A673 (cell line): ENCODE data around the gene LCN10. TPM values are rescaled to one million over a fixed set of nuclear protein-coding genes. Genes with fewer than 3 reads are reported as not detected.

Experiments used
- BruUV-seq: library from RNA; stranded (reverse); fragments of 400-500 nt; replicated peaks from 2 replicates; lab custom pipeline; 2021; lab: Mats Ljungman, UMichigan
- CTCF ChIA-PET: fragments of 300-600 bp; sonication (Branson Sonifier 250); formaldehyde crosslinking; loops from one replicate; lab custom pipeline; 2022; ENCODE audit warnings: antibody characterized with exemption; lab: Charles Lee
- POLR2A ChIA-PET: fragments of 300-600 bp; sonication (Branson Sonifier 250); formaldehyde crosslinking; loops from one replicate; lab custom pipeline; 2022; ENCODE audit warnings: antibody characterized with exemption; ENCODE audit not compliant: low non-redundant PET; lab: Charles Lee
- DNase-seq: peaks from one replicate; pipeline ENCODE4 v3.0.0-alpha.2; 2015; ENCODE audit warnings: low spot score
- H3K27ac ChIP-seq: fragments of 200-600 bp; sonication (generic); 2 replicates; pipeline ENCODE4 v1.5.1; 2016; ENCODE audit warnings: mixed run types, low read depth, mild to moderate bottlenecking, mixed read lengths, antibody characterized with exemption, low read length; ENCODE audit not compliant: poor library complexity, severe bottlenecking
- H3K27me3 ChIP-seq: fragments of 200-600 bp; sonication (generic); replicated peaks from 2 replicates; pipeline ENCODE4 v1.6.1; 2017; ENCODE audit warnings: mixed run types, low read depth, mild to moderate bottlenecking, mixed read lengths, antibody characterized with exemption, low read length; ENCODE audit not compliant: insufficient read depth, poor library complexity
- H3K36me3 ChIP-seq: fragments of 200-600 bp; sonication (generic); 2 replicates; pipeline ENCODE4 v1.6.1; 2016; ENCODE audit warnings: mixed run types, mild to moderate bottlenecking, mixed read lengths, antibody characterized with exemption, low read length; ENCODE audit not compliant: insufficient read depth, poor library complexity, severe bottlenecking
- H3K4me1 ChIP-seq: fragments of 200-600 bp; sonication (generic); 2 replicates; pipeline ENCODE4 v1.6.1; 2017; ENCODE audit warnings: mixed run types, mild to moderate bottlenecking, mixed read lengths, antibody characterized with exemption, low read length; ENCODE audit not compliant: insufficient read depth, poor library complexity, severe bottlenecking
- H3K4me3 ChIP-seq: fragments of 200-600 bp; sonication (generic); 2 replicates; pipeline ENCODE4 v1.5.1; 2016; ENCODE audit warnings: low read depth, mixed run types, mild to moderate bottlenecking, mixed read lengths, low read length; ENCODE audit not compliant: poor library complexity, severe bottlenecking
- H3K9me3 ChIP-seq: fragments of 200-600 bp; sonication (generic); 2 replicates; pipeline ENCODE4 v1.6.1; 2016; ENCODE audit warnings: mixed run types, low read depth, mild to moderate bottlenecking, mixed read lengths, antibody characterized with exemption, low read length; ENCODE audit not compliant: poor library complexity, severe bottlenecking
- EZH2 ChIP-seq: fragments of 200-600 bp; sonication (generic); IDR thresholded peaks from 2 replicates; pipeline ENCODE4 v1.6.1; 2017; ENCODE audit warnings: borderline replicate concordance, low read depth, mild to moderate bottlenecking, mixed read lengths, antibody characterized with exemption, low read length; ENCODE audit not compliant: poor library complexity, severe bottlenecking
- intact Hi-C: fragments of 100-400 bp; cut with micrococcal nuclease; formaldehyde crosslinking; loops from one replicate; pipeline ENCODE4 v1.10.0; 2022; ENCODE audit not compliant: unreplicated experiment
- total RNA-seq: library from RNA; stranded (reverse); gene quantifications from 2 replicates; pipeline ENCODE4 v1.2.3, GENCODE V29; 2021
- TF ChIP-seq, protein P1 (sequence below): fragments of 300-800, 200-600 bp; sonication (generic); conservative IDR thresholded peaks from 2 replicates; pipeline ENCODE4 v1.5.1; 2017; ENCODE audit warnings: low read depth, mild to moderate bottlenecking, antibody characterized with exemption, low read length, moderate library complexity, mixed read lengths

The LCN10 gene
- total RNA-seq, 1 experiment from 2014 or later: 0.15 TPM

DNA sequence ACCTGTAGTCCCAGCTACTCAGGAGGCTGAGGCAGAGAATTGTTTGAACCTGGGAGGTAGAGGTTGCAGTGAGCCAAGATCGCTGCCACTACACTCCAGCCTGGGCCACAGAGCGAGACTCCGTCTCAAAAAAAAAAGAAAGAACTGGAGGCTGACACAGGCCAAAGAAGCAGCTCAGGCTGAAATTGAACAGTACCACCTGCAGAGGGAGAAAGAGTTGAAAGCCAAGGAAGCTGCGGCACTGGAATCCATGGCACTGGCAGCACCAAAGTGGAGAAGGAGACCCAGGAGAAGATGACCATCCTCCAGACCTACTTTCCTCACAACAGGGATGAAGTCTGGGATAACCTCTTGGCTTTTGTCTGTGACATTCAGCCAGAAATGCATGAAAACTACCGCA is 37.1 kb upstream of the LCN10 start:
- Histone ChIP-seq H3K9me3 (no peaks in the 10 kb centered on the region), H3K27me3 (no peaks in the 10 kb centered on the region), H3K4me3 (no peak overlapping the region), H3K4me1 (no peaks in the 10 kb centered on the region), H3K36me3 (no peaks in the 10 kb centered on the region), H3K27ac (no peak overlapping the region)
- TF ChIP-seq EZH2: no peak
- TF ChIP-seq, protein P1, sequence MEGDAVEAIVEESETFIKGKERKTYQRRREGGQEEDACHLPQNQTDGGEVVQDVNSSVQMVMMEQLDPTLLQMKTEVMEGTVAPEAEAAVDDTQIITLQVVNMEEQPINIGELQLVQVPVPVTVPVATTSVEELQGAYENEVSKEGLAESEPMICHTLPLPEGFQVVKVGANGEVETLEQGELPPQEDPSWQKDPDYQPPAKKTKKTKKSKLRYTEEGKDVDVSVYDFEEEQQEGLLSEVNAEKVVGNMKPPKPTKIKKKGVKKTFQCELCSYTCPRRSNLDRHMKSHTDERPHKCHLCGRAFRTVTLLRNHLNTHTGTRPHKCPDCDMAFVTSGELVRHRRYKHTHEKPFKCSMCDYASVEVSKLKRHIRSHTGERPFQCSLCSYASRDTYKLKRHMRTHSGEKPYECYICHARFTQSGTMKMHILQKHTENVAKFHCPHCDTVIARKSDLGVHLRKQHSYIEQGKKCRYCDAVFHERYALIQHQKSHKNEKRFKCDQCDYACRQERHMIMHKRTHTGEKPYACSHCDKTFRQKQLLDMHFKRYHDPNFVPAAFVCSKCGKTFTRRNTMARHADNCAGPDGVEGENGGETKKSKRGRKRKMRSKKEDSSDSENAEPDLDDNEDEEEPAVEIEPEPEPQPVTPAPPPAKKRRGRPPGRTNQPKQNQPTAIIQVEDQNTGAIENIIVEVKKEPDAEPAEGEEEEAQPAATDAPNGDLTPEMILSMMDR: 0 out of 2 replicates have a peak, but pooled peaks have one; percentile 17
- no TSS peak for BruUV-seq
- ChIA-PET CTCF (interaction anchor here (0.7 kb wide), 1 partner anchor 195 kb away, joined by 4 read pairs; no protein-coding TSS in a partner anchor), POLR2A (no interaction called here)
- intact Hi-C loops: no loop called here
- DNase-seq: no peak

DNA sequence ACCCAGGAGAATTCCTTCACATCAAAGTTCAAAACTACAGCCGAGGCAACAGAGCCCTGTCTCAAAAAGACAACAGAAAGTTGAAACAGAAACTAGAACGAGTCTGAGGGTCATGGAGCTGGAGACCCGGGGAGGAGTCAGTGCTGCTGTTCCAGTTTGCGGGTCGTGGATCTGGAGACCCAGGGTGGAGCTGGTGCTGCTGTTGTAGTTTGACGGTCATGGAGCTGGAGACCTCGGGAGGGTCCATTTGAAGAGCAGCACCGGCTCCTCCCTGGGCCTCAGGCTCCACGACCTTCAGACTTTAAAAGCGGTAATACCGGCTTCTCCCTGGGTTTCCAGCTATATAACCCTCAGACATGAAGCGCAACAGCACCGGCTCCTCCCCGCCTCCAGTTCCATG is 34.6 kb upstream of the LCN10 start:
- BruUV-seq: no TSS peak
- intact Hi-C loops: no loop called here
- H3K4me3 ChIP-seq: no peak overlapping the region
- H3K27me3 ChIP-seq: no peaks in the 10 kb centered on the region
- H3K9me3 ChIP-seq: peaks cover 7% of the 10 kb centered on the region
- H3K4me1 ChIP-seq: no peaks in the 10 kb centered on the region
- H3K27ac ChIP-seq: no peak overlapping the region
- ChIA-PET POLR2A (no interaction called here), CTCF (interaction anchor here (1.3 kb wide), 1 partner anchor 8 kb away, joined by 5 read pairs; no protein-coding TSS in a partner anchor)
- DNase-seq: no peak
- H3K36me3 ChIP-seq: no peaks in the 10 kb centered on the region
- TF ChIP-seq, protein P1: no peak
- no peak for TF ChIP-seq EZH2

DNA sequence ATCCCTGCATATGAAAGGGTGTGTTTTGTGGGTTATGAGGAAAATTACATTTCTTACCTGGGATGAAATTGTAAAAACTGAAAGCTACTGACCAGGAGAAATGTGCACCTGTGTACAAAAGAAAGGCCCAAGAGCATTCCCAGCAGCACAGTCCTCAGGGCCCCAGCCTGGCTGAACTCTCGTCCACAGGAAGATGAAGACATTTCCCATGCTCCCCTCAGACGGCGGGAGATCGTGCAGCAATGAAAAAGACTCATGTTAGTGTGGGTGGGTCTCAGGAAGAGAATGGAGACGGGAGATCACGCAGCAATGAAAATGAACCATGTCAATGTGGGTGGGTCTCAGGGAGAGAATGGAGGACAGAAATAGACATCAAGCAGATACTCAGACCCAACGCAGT is 34.2 kb upstream of the LCN10 start:
- H3K36me3 ChIP-seq: no peaks in the 10 kb centered on the region
- CTCF ChIA-PET: no interaction called here
- H3K27me3 ChIP-seq: no peaks in the 10 kb centered on the region
- no TSS peak for BruUV-seq
- no peak for TF ChIP-seq EZH2
- TF ChIP-seq, protein P1: no peak
- intact Hi-C loops: no loop called here
- H3K4me1 ChIP-seq: no peaks in the 10 kb centered on the region
- POLR2A ChIA-PET: no interaction called here
- H3K4me3 ChIP-seq: no peak overlapping the region
- DNase-seq: no peak
- peaks cover 7% of the 10 kb centered on the region for H3K9me3 ChIP-seq
- no peak overlapping the region for H3K27ac ChIP-seq
